SK-N-SH (cell line): ENCODE data around the gene FBXL5. TPM values are rescaled to one million over a fixed set of nuclear protein-coding genes. Genes with fewer than 3 reads are reported as not detected.

ENCODE experiments used
- CTCF ChIA-PET: fragments of 300-600, 350-600 bp; formaldehyde crosslinking; extraction: SDS; loops from one replicate; lab custom pipeline; 2021; lab: Yijun Ruan, JAX
- POLR2A ChIA-PET: fragments of 350-600 bp; sonication (Branson Sonifier 250); formaldehyde crosslinking; extraction: SDS; loops from one replicate; lab custom pipeline; 2020; ENCODE audit warnings: antibody characterized with exemption, inconsistent platforms; lab: Yijun Ruan, JAX
- DNase-seq: peaks from one replicate; pipeline ENCODE4 v3.0.0; 2012
- H2AFZ ChIP-seq: fragments of 200-600 bp; sonication (generic); 2 replicates; pipeline ENCODE4 v1.8.1; 2016; ENCODE audit warnings: antibody characterized with exemption, mild to moderate bottlenecking, low read depth
- H3F3A ChIP-seq: fragments of 200-600 bp; sonication (generic); replicated peaks from 2 replicates; pipeline ENCODE3; 2016; ENCODE audit warnings: antibody characterized with exemption, mild to moderate bottlenecking; ENCODE audit not compliant: insufficient read depth
- H3K27ac ChIP-seq, 2 experiments: fragments of 200-500 bp in 1 of 2; fragments of 200-600 bp in 1 of 2; sonication (Bioruptor generic) in 1 of 2; sonication (generic), shearing (Covaris generic) in 1 of 2; 2 replicates each; pipeline versions ENCODE4 v1.5.1 to v1.6.1; 2014 to 2016; ENCODE audit warnings: low read depth in 2 of 2, inconsistent platforms in 1 of 2, low read length in 1 of 2, mild to moderate bottlenecking in 1 of 2, mixed read lengths in 1 of 2
- H3K27me3 ChIP-seq: fragments of 200-600 bp; sonication (generic), shearing (Covaris generic); 2 replicates; pipeline ENCODE4 v1.6.1; 2016; ENCODE audit warnings: mixed run types; ENCODE audit not compliant: insufficient read depth
- H3K36me3 ChIP-seq, 2 experiments: fragments of 200-500 bp in 1 of 2; fragments of 200-600 bp in 1 of 2; sonication (Bioruptor generic) in 1 of 2; sonication (generic) in 1 of 2; replicated peaks in 1 of 2; 2 replicates each; pipeline versions ENCODE3 to v1.5.1; 2014 to 2016; ENCODE audit warnings: low read length in 1 of 2, mild to moderate bottlenecking in 1 of 2; ENCODE audit not compliant: insufficient read depth in 2 of 2, control insufficient read depth in 1 of 2
- H3K4me1 ChIP-seq, 2 experiments: fragments of 200-500 bp in 1 of 2; fragments of 200-600 bp in 1 of 2; sonication (Bioruptor generic) in 1 of 2; sonication (generic), shearing (Covaris generic) in 1 of 2; 2 replicates each; pipeline versions ENCODE4 v1.5.1 to v1.6.1; 2014 to 2016; ENCODE audit warnings: low read depth in 1 of 2, low read length in 1 of 2, mixed run types in 1 of 2; ENCODE audit not compliant: insufficient read depth in 2 of 2, control insufficient read depth in 1 of 2
- H3K4me2 ChIP-seq: fragments of 200-600 bp; sonication (generic), shearing (Covaris generic); 2 replicates; pipeline ENCODE4 v1.6.1; 2017; ENCODE audit warnings: mixed run types
- H3K4me3 ChIP-seq, 2 experiments: fragments of 200-500 bp in 1 of 2; fragments of 200-600 bp in 1 of 2; sonication (Bioruptor generic) in 1 of 2; sonication (generic), shearing (Covaris generic) in 1 of 2; 2 replicates each; pipeline versions ENCODE4 v1.5.1 to v1.8.1; 2014 to 2016; ENCODE audit warnings: low read depth in 2 of 2, inconsistent platforms in 1 of 2, low read length in 1 of 2, mild to moderate bottlenecking in 1 of 2, mixed read lengths in 1 of 2, moderate library complexity in 1 of 2
- H3K79me2 ChIP-seq: fragments of 200-600 bp; sonication (generic); 2 replicates; pipeline ENCODE4 v1.8.1; 2017; ENCODE audit warnings: mild to moderate bottlenecking; ENCODE audit not compliant: insufficient read depth
- H3K9ac ChIP-seq: fragments of 200-600 bp; sonication (generic); 2 replicates; pipeline ENCODE4 v1.6.1; 2017; ENCODE audit warnings: mixed run types
- H3K9me2 ChIP-seq: fragments of 200-600 bp; sonication (generic); 2 replicates; pipeline ENCODE4 v1.6.1; 2017; ENCODE audit warnings: mixed run types
- H3K9me3 ChIP-seq: fragments of 200-600 bp; sonication (generic); 2 replicates; pipeline ENCODE4 v1.6.1; 2017; ENCODE audit warnings: mixed run types, mild to moderate bottlenecking, moderate library complexity
- H4K20me1 ChIP-seq: fragments of 200-600 bp; sonication (generic); 2 replicates; pipeline ENCODE4 v1.6.1; 2017; ENCODE audit warnings: mild to moderate bottlenecking, mixed run types; ENCODE audit not compliant: insufficient read depth
- GABPA ChIP-seq: IDR thresholded peaks from 2 replicates; pipeline ENCODE4 v1.4.0; 2012; ENCODE audit warnings: low read depth, mild to moderate bottlenecking
- IRF3 ChIP-seq: fragments of 150-350 bp; IDR thresholded peaks from 2 replicates; pipeline ENCODE4 v1.6.1; 2016; ENCODE audit warnings: mild to moderate bottlenecking, low read depth, low read length
- JUND ChIP-seq: IDR thresholded peaks from 2 replicates; pipeline ENCODE4 v1.4.0; 2012
- MXI1 ChIP-seq: IDR thresholded peaks from 2 replicates; pipeline ENCODE4 v1.6.1; 2012; ENCODE audit warnings: mild to moderate bottlenecking, low read depth, low read length, improper control_type of control experiment
- POLR2AphosphoS5 ChIP-seq: IDR thresholded peaks from 2 replicates; pipeline ENCODE4 v1.6.1; 2012; ENCODE audit warnings: low read depth, low read length
- REST ChIP-seq: IDR thresholded peaks from 2 replicates; pipeline ENCODE4 v1.6.1; 2012; ENCODE audit warnings: mild to moderate bottlenecking, low read depth, low read length, moderate library complexity
- RFX5 ChIP-seq: IDR thresholded peaks from 2 replicates; pipeline ENCODE4 v1.6.1; 2012; ENCODE audit warnings: mild to moderate bottlenecking, improper control_type of control experiment, low read length
- TAF1 ChIP-seq: IDR thresholded peaks from 2 replicates; pipeline ENCODE4 v1.6.1; 2012; ENCODE audit warnings: low read depth, mild to moderate bottlenecking, low read length, moderate library complexity, borderline replicate concordance
- TCF12 ChIP-seq: IDR thresholded peaks from 2 replicates; pipeline ENCODE4 v1.4.0; 2012
- USF2 ChIP-seq: fragments of 150-350 bp; IDR thresholded peaks from 2 replicates; pipeline ENCODE4 v1.6.1; 2017; ENCODE audit warnings: antibody characterized with exemption, low read length, low read depth, borderline replicate concordance
- YY1 ChIP-seq: IDR thresholded peaks from 2 replicates; pipeline ENCODE4 v1.4.0; 2012; ENCODE audit warnings: low read depth, mild to moderate bottlenecking
- WGBS: methylation state at CpG from one replicate; pipeline ENCODE4 v1.1.6; 2017; ENCODE audit warnings: low lambda C conversion rate; 5-methylcytosine and 5-hydroxymethylcytosine counted together
- polyA plus RNA-seq, 3 experiments: library from polyadenylated mRNA; depleted of rRNA; stranded (reverse); fragments of >200 nt; gene quantifications; 2 replicates each; pipeline ENCODE4 v1.2.3, GENCODE V29; 2012

Gene FBXL5
- polyA plus RNA-seq, 1 of the 3 experiments (the other 2 are of a cell fraction), result 13.5 TPM

GRCh38 chr4:15684498-15684897 lies 29.3 kb upstream of the FBXL5 start:
- CTCF ChIA-PET, result interaction anchor here (0.8 to 1.3 kb wide), 3 partner anchors 9 to 121 kb away, joined by 3 to 5 read pairs (median 4); no protein-coding TSS in a partner anchor
- Histone ChIP-seq H3K27ac (no peak overlapping the region), H3K9ac (no peak overlapping the region)

More at GRCh38 chr4:15684498-15684897, 29.3 kb upstream of the FBXL5 start:
- TF ChIP-seq POLR2AphosphoS5 (no peak), REST (no peak), YY1 (no peak), RFX5 (no peak), GABPA (no peak), USF2 (no peak), MXI1 (no peak), JUND (no peak), IRF3 (no peak), TAF1 (no peak), TCF12 (no peak)
- Histone ChIP-seq H3K36me3 (peaks cover 50 to 56% of the 10 kb centered on the region in 2 experiments), H3K27me3 (no peaks in the 10 kb centered on the region), H3K4me3 (no peak overlapping the region), H3K9me3 (no peaks in the 10 kb centered on the region), H3F3A (peaks cover 19% of the 10 kb centered on the region), H3K4me1 (peaks cover 7 to 11% of the 10 kb centered on the region in 2 experiments; a peak in 3 of 4 replicates), H3K79me2 (peaks cover 80% of the 10 kb centered on the region), H3K4me2 (no peak overlapping the region), H4K20me1 (no peaks in the 10 kb centered on the region), H2AFZ (no peak overlapping the region), H3K9me2 (no peaks in the 10 kb centered on the region)
- POLR2A ChIA-PET, result no interaction called here
- DNase-seq, result no peak
- 94% methylated on average over 1 of the region's 1 CpG for WGBS
